Hematopoietic multipotent progenitor cell treated with erythropoietin and hydrocortisone succinate and interleukin-3 and kit ligand, for 6 days (in vitro differentiated cells): ENCODE results near the gene GRM4.

Experiments used
- DNase-seq: peaks from one replicate; pipeline ENCODE4 v3.0.0-alpha.2; 2015

The GRM4 gene

DNA sequence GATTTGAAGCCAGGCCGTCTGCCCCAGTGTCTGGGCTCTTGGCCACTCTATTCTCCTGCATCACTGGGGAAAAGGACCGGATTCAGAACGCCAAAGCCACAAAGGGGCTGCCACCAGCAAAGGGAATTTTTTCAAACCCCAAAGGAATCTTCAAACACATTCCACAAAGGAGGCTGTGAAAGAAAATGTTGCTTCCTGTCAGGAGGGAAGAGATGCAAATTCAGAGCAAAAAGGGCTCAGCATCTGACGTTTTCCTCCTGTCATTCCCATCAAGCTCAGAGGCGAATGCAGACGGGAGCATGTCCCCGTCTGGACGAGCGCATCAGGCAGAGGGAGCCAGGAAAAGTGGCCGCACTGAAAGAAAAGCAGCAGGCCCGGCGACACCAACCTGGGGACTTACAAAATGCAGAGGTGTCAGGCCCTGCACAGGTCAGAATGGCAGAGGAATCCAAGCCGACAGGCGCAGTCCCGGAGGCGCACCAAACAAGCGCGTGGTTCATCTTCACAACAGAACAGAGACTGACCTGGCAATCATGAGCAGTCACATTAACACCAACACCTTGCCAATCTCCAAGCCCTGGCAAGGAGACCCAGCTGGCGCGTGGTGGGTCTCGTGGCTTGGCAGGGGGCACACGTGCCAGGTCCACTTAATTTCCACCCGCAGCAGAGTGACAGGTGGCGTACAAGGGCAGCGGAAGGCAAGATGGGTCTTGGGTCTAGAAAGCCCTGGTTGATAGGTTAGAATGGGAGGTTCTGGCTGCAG lies 62.8 kb downstream of the GRM4 start:
- DNase-seq = no peak

- no peak for DNase-seq
Observed at GRCh38 chr6:34082348-34082747, 63.5 kb downstream of the GRM4 start.

- DNase-seq = no peak
Observed at GRCh38 chr6:34080357-34080756, 65.5 kb downstream of the GRM4 start.

GRCh38 chr6:34079899-34080298 lies 66.0 kb downstream of the GRM4 start:
- DNase-seq = no peak

- DNase-seq = no peak
Observed at GRCh38 chr6:34075906-34076305, 70.0 kb downstream of the GRM4 start.

DNA sequence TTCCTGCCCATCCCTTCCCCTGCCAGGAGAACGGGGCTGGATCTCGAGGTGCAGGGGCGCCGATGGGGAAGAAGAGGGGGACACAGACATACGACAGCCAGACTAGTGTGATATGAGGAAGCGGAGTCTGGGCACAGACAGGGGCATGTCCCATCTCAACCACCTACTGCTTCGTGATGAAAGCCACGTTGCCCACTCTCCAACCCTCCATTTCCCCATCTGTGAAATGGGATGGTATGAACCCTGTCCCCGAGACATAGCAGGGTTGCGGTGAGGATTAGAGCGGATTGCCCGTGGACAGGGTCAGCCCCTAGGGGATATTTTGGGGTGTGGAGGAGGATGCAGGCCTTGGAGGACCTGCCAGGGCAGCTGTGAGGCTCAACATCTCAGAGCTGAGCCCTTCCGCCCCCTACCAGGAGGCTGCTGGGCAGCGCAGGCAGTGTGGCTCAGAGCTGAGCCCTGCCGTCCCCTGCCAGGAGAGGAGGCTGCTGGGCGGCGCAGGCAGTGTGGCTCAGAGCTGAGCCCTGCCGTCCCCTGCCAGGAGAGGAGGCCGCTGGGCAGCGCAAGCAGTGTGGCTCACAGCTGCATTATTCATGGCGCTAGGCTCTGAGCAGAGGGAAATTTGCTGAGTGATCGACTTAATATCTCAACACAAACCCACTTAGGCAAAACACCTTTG lies 71.7 kb downstream of the GRM4 start:
- peak; percentile 16 for DNase-seq

GRCh38 chr6:34073540-34073939 lies 72.3 kb downstream of the GRM4 start:
- DNase-seq = no peak

- DNase-seq = no peak
Observed at GRCh38 chr6:34072727-34073126, 73.2 kb downstream of the GRM4 start.

DNA sequence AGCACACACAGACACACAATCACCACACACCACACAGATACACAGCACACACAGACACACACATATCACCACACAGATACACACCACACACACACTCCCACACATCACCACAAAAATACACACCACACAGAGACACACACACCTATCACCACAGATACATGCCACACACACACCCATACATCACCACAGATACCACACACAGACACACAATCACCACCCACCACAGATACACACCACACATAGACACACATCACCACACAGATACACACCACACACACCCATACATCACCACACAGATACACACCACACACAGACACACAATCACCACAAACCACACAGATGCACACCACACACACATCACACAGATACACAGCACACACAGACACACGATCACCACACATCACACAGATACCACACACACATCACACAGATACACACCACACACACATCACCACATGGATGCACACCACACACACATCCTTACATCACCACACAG lies 74.0 kb downstream of the GRM4 start:
- no peak for DNase-seq

GRCh38 chr6:34071136-34071883 lies 74.6 kb downstream of the GRM4 start:
- DNase-seq = no peak

GRCh38 chr6:34070315-34071135 lies 75.4 kb downstream of the GRM4 start:
- DNase-seq = peak; percentile 9

GRCh38 chr6:34068462-34069044 lies 77.3 kb downstream of the GRM4 start:
- DNase-seq = no peak

DNA sequence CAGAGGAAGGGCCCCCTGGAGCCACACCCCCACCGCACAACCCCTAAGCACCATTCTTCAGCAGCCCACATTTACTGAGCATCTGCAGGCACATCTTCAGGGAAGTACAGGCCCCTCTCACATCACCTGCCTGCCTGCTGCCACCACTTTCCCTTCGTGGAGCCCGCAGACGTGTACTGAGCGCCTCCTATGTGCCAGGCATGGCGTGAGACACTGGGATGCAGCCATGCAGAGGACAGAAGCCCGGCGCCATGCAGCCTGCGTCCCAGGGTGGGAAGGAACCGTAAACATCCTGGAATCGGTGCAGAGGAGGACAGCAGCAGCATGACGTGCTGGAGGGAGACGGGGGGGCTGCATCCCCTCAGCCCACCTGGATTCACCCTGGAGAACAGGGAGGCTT lies 78.1 kb downstream of the GRM4 start:
- no peak for DNase-seq

DNA sequence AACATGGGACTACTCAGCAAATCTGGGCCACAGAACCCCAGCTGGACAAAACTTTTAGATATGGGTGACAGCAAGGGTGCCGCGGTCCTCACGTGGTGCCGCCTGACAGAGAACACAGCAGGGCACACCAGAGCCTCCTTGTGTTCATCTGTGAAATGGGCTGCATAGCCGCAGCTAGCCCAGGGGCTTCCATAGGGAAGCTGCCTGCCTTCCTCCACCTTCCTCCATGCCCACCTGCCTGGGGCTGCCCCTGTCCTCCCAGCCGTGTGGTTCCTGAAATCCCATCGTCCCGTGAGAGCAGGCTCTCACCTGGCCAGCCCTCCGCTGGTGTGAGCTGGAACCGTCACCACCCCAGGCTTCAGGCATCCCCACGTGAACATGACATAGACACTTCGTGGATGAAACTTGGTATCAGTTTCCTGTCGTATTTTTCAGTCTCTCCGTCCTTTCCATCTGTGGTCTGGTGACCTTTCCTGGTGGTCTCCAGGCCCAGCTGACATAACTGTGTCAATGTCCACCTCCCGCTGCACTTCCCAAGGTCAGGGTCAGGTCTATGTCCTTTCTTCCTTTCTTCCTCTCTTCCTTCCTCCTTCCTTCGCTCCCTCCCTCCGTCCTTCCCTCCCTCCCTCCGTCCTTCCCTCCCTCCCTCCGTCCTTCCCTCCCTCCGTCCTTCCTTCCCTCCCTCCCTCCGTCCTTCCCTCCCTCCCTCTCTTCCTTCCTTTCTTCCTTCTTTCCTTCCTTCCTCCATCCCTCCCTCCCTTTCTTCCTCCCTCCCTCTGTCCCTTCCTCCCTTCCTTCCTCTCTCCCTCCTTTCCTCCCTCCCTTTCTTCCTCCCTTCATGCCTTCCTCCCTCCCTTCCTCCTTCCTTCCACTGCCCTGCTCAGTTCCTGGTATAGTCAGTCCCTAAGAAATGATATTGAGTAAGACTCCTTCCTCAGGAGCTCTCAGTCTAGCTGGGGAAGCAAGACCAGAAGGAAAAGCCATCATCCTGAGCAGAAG lies 78.8 kb downstream of the GRM4 start:
- DNase-seq = no peak

GRCh38 chr6:34066218-34066571 lies 79.7 kb downstream of the GRM4 start:
- no peak for DNase-seq

DNA sequence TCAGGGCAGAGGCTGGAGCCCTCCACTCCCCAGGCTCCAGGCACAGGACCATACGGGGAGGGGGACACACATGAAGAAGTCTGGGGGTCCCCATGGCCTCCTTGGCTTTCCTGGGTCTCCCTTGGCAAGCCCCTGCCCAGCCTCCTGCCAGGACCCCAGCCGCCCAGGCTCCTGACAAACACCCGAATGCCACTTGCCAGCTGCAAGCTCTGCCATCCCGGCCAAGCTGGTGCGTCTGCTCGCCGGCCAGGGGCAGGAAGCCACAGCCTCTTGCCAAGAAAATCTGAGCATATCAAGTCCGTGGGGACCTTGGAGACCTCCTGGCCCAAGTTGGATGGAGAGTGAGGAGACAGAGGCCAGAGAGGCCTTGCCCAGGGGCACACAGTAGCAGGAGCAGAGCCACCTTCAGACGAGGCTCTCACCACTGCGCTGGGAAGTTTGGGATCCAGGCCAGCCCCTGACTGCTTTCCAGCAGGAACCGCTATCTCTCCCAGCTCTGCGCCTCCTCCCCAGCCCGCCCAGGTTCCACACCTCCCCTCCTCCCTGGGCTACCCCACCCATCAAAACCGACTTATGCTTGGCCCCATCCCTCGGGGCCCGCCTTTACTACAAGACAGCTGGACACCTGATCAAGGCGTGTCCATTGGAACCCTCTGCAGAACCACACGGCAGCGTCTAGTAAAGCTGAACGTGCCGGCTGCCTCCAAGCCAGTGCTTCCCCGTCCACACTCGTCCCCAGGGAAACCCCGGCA lies 80.2 kb downstream of the GRM4 start:
- no peak for DNase-seq

DNA sequence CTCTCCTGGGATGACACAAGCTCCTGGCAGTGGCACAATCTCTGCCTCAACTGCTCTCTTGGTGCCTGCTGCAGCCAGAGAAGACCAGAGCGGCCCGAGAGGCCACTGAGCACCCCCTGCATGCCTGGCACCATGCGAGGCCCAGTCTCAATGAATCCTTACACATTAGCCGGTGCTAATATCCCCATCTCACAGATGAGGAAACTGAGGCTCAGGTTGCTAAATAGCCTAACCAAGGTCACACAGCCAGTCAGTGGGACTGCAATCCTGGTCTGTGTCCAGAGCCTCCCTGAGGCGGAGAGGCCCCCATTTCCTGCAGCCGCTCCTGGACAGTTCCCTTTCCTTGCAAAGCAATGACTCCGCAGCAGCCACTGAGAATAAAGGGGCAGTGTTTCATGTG lies 81.2 kb downstream of the GRM4 start:
- DNase-seq = no peak

DNA sequence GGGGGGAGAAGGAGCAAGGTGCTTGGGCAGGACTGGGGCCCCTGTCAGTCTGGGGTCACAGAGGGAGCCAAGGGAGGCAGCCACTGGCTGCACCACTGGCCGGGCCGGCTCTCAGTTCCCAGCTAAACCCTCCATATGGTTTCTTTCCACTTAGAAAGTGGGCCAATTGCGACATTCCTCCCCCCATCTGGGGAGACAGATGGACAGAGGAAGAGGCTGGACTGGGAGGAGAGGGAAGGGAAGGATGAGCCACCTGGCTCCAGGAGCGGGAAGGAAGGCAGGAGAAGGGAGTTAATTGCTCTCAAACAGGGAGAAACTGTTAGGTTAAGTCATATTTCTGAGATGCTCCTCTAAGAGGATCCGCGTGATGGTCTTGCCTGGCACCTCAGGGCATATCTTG lies 82.2 kb downstream of the GRM4 start:
- DNase-seq = no peak

DNA sequence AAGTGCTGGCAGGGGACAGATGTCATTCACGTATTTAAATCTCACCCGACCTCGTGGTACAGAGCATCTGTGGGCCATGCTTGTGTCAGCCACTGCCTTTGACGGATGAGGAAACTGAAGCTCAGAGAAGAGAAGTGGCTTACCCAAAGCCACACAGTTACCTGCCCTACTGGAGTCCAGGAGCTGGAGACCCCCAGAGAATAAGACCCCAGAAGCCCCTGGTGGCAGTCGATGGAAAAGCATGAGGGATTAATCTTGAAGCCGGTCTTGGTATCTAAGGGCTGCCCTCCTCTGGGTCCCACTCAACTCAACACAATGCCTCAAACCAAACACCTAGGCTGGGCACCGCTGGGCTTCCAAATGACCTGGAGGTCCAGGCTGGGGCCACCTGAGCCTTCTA lies 83.1 kb downstream of the GRM4 start:
- DNase-seq = no peak

- no peak for DNase-seq
Observed at GRCh38 chr6:34062156-34062555, 83.7 kb downstream of the GRM4 start.

- no peak for DNase-seq
Observed at GRCh38 chr6:34061348-34061747, 84.5 kb downstream of the GRM4 start.
